Suprapubic skin (tissue), 4 donors: ENCODE data around the gene FEN1. TPM values are rescaled to one million over a fixed set of nuclear protein-coding genes. Genes with fewer than 3 reads are reported as not detected.

Experiments
- DNase-seq, 2 donors: peaks; one replicate each; pipeline ENCODE4 v3.0.0-alpha.2; 2019; ENCODE audit warnings: low spot score in 2 of 2
- H3K27ac ChIP-seq: fragments of 200-600 bp; sonication (generic); one replicate; pipeline ENCODE4 v1.5.1; 2019
- H3K27me3 ChIP-seq: fragments of 200-600 bp; sonication (generic); one replicate; pipeline ENCODE4 v1.5.1; 2019
- H3K36me3 ChIP-seq: fragments of 200-600 bp; sonication (generic); one replicate; pipeline ENCODE4 v1.5.1; 2019
- H3K4me1 ChIP-seq: fragments of 200-600 bp; sonication (generic); one replicate; pipeline ENCODE4 v1.5.1; 2019
- H3K4me3 ChIP-seq: fragments of 200-600 bp; sonication (generic); one replicate; pipeline ENCODE4 v1.5.1; 2019; ENCODE audit warnings: mild to moderate bottlenecking
- H3K9me3 ChIP-seq: fragments of 200-600 bp; sonication (generic); one replicate; pipeline ENCODE4 v1.5.1; 2019
- EP300 ChIP-seq: sonication (generic); formaldehyde crosslinking; IDR thresholded peaks from one replicate; pipeline ENCODE4 v1.6.1; 2017; ENCODE audit warnings: antibody characterized with exemption
- POLR2A ChIP-seq, 2 donors: fragments of 450-650 bp; IDR thresholded peaks; one replicate each; pipeline ENCODE4 v1.6.1; 2017; ENCODE audit warnings: antibody characterized with exemption in 2 of 2, mild to moderate bottlenecking in 2 of 2, moderate library complexity in 2 of 2
- POLR2AphosphoS5 ChIP-seq, 3 donors: sonication (generic); formaldehyde crosslinking; IDR thresholded peaks; one replicate each; pipeline ENCODE4 v1.6.1; 2017; ENCODE audit warnings: antibody characterized with exemption in 3 of 3
- WGBS: methylation state at CpG from one replicate; pipeline ENCODE4 v1.1.5; 2018; 5-methylcytosine and 5-hydroxymethylcytosine counted together
- total RNA-seq, 4 donors: library from RNA; depleted of rRNA; stranded (reverse); fragments of >200 nt; gene quantifications; one replicate each; pipeline ENCODE4 v1.1.0, GENCODE V29; 2016
- TF ChIP-seq, protein P1 (sequence below), 2 donors: fragments of 200-600 bp in 1 of 2; fragments of 450-650 bp in 1 of 2; sonication (generic) in 1 of 2; IDR thresholded peaks; one replicate each; pipeline ENCODE4 v1.5.1; 2016 to 2019; ENCODE audit warnings: antibody characterized with exemption in 2 of 2, mild to moderate bottlenecking in 1 of 2, moderate library complexity in 1 of 2

FEN1 gene
- total RNA-seq, 4 donors from 2014 or later, result 6.9 to 14.0 (median 9.2) TPM

DNA sequence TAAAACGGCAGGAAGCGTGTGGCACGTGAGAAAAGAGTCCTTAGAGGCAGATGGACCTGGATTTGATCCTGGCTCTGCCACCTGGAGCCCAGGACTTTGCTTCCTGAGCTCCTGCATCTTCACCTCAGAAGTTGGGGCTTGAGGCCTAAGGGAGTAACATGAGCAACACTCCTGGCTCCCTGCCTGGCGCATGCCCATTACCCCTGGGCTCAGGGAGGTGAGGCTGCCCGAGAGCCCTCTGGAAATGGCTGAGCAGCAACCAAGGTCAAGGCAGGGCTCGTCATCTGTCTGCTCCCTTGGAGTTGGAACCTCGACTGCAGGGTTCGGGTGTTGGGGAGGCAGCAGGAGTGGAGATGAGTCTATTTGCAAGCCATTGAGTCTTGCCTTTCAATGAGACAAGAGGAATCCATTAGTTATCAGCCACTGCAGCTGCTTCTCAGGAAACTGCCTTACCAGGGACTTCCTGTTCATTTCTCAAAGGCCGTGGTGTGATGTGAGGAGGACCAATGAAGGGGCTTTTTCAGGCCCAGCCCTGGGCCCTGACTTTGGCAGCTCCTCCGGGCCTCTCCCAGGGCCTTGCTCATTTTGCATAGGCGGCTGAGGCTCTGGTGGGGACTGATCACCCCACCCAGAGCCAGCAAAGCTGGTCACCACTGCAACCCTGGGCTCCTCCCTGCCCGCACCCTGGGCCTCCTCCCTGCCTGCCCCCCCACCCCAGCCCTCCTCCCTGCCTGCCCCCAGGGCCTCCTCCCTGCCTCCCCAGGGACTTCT lies 41.8 kb downstream of the FEN1 start:
- Histone ChIP-seq H3K27me3 (no peaks in the 10 kb centered on the region), H3K36me3 (peaks cover 4% of the 10 kb centered on the region), H3K9me3 (no peaks in the 10 kb centered on the region), H3K4me3 (no peak overlapping the region), H3K4me1 (peaks cover 32% of the 10 kb centered on the region), H3K27ac (peak overlapping the region; percentile 64)
- no peak for TF ChIP-seq POLR2AphosphoS5 (IDR thresholded peaks at IDR 0.05)
- TF ChIP-seq, protein P1, sequence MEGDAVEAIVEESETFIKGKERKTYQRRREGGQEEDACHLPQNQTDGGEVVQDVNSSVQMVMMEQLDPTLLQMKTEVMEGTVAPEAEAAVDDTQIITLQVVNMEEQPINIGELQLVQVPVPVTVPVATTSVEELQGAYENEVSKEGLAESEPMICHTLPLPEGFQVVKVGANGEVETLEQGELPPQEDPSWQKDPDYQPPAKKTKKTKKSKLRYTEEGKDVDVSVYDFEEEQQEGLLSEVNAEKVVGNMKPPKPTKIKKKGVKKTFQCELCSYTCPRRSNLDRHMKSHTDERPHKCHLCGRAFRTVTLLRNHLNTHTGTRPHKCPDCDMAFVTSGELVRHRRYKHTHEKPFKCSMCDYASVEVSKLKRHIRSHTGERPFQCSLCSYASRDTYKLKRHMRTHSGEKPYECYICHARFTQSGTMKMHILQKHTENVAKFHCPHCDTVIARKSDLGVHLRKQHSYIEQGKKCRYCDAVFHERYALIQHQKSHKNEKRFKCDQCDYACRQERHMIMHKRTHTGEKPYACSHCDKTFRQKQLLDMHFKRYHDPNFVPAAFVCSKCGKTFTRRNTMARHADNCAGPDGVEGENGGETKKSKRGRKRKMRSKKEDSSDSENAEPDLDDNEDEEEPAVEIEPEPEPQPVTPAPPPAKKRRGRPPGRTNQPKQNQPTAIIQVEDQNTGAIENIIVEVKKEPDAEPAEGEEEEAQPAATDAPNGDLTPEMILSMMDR (IDR thresholded peaks at IDR 0.05), result no peak
- no peak for TF ChIP-seq EP300
- no peak for DNase-seq
- WGBS, result 48% methylated on average over 11 of the region's 12 CpGs

DNA sequence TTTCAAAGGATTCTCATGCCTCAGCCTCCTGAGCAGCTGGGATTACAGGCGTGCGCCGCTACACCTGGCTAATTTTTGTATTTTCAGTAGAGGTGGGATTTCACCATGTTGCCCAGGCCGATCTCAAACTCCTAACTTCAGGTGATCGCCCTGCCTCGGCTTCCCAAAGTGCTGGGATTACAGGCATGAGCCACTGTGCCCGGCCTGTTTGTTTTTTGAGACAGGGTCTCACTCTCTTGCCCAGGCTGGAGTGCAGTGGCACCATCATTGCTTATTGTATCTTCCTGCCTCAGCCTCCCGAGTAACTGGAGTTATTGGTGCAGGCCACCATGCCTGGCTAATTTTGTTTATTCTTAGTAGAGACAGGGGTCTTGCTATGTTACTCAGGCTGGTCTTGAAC lies 43.5 kb downstream of the FEN1 start:
- no peak overlapping the region for H3K4me3 ChIP-seq
- peaks cover 16% of the 10 kb centered on the region for H3K36me3 ChIP-seq
- H3K9me3 ChIP-seq, result no peaks in the 10 kb centered on the region
- TF ChIP-seq POLR2AphosphoS5 (IDR thresholded peaks at IDR 0.05) (no peak), EP300 (no peak), POLR2A (IDR thresholded peaks at IDR 0.05) (no peak)
- TF ChIP-seq, protein P1 (IDR thresholded peaks at IDR 0.05), result no peak
- no peak for DNase-seq
- H3K4me1 ChIP-seq, result peaks cover 19% of the 10 kb centered on the region
- peak overlapping the region; percentile 6 for H3K27ac ChIP-seq
- 94% methylated on average over 8 of the region's 8 CpGs for WGBS
- H3K27me3 ChIP-seq, result no peaks in the 10 kb centered on the region

DNA sequence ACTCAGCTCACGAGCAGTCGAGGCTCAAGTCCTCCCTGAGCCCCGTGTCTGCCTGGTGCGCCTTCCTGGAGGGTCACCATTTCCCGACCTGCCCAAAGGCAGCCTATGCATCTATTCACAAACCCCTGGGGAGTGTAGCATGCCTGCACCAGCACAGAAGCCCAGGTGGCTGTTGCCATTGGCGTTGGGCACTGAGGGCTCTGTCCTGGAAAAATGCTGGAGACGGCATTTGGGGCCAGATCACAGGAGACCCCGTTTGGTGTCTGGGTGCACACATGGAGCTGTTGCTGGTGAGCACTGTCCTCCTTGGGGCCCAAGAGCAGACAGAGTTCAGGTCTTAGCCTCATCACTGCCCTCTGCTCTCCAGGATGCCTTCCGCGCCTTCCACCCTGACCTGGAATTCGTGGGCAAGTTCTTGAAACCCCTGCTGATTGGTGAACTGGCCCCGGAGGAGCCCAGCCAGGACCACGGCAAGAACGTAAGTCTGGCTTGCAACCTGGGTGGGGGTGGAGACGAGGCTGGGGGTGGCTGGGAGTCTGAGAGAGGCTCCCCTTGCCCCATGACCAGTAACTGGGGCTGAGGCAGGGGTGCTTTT lies 44.8 kb downstream of the FEN1 start:
- H3K27me3 ChIP-seq, result no peaks in the 10 kb centered on the region
- no peak for DNase-seq
- peaks cover 19% of the 10 kb centered on the region for H3K4me1 ChIP-seq
- TF ChIP-seq POLR2A (IDR thresholded peaks at IDR 0.05), result no peak
- TF ChIP-seq POLR2AphosphoS5 (IDR thresholded peaks at IDR 0.05), result no peak
- TF ChIP-seq EP300, result no peak
- TF ChIP-seq, protein P1 (IDR thresholded peaks at IDR 0.05), result no peak
- no peak overlapping the region for H3K27ac ChIP-seq
- H3K36me3 ChIP-seq, result peaks cover 22% of the 10 kb centered on the region
- 88% methylated on average over 8 of the region's 15 CpGs for WGBS
- H3K4me3 ChIP-seq, result no peak overlapping the region
- H3K9me3 ChIP-seq, result no peaks in the 10 kb centered on the region

DNA sequence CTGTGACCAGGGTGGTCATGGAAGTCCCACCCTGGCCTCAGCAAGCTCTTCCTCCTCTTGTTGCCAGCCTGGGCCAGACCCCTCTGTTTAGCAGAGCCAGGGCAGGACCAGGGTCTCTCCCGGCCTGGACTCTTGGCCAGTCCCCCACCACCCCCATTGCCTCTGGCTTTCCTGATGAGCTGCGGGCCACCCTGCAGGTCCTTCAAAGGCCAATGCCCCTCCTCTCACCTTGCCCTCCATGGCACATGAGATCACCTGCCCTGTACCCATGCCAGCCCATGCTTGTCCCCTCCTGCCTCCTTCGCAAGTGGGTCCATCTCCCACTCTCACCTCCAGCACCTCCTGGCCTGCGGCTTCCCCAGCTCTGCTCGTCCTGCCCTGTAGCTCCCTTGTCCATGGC lies 45.8 kb downstream of the FEN1 start:
- H3K36me3 ChIP-seq, result peaks cover 22% of the 10 kb centered on the region
- 91% methylated on average over 5 of the region's 5 CpGs for WGBS
- DNase-seq, result no peak
- H3K4me1 ChIP-seq, result peaks cover 19% of the 10 kb centered on the region
- no peak overlapping the region for H3K27ac ChIP-seq
- no peaks in the 10 kb centered on the region for H3K27me3 ChIP-seq
- H3K4me3 ChIP-seq, result no peak overlapping the region
- TF ChIP-seq, protein P1 (IDR thresholded peaks at IDR 0.05), result no peak
- TF ChIP-seq POLR2A (IDR thresholded peaks at IDR 0.05), result no peak
- TF ChIP-seq POLR2AphosphoS5 (IDR thresholded peaks at IDR 0.05), result no peak
- TF ChIP-seq EP300, result no peak
- no peaks in the 10 kb centered on the region for H3K9me3 ChIP-seq

DNA sequence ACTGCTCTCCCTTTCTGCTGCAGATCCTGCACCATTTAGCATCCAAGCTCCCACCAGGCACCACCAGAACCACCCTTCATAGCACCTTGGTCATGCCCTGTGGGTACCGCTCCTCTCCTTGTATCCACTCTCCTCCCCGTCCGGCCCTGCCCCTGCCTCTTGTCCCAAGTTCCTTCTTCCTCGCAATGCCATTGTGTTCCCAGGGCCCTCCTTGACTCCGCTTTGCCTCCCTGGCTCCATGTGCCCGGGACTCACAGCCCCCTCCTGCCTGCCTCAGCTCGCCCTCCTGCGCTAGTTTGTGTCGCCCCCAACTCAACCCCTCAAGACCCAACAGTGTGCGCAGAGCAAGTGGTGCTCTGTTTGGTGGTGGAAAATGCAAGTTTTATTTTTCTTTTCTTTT lies 46.2 kb downstream of the FEN1 start:
- H3K27me3 ChIP-seq, result no peaks in the 10 kb centered on the region
- H3K4me1 ChIP-seq, result peaks cover 18% of the 10 kb centered on the region
- no peak overlapping the region for H3K27ac ChIP-seq
- WGBS, result 86% methylated on average over 10 of the region's 10 CpGs
- DNase-seq, result no peak
- TF ChIP-seq POLR2A (IDR thresholded peaks at IDR 0.05) (no peak), POLR2AphosphoS5 (IDR thresholded peaks at IDR 0.05) (no peak), EP300 (no peak)
- TF ChIP-seq, protein P1 (IDR thresholded peaks at IDR 0.05), result no peak
- H3K9me3 ChIP-seq, result no peaks in the 10 kb centered on the region
- H3K36me3 ChIP-seq, result peaks cover 22% of the 10 kb centered on the region
- H3K4me3 ChIP-seq, result no peak overlapping the region
